H9 (cell line): ENCODE data around the gene SEMA4D. TPM values are rescaled to one million over a fixed set of nuclear protein-coding genes. Genes with fewer than 3 reads are reported as not detected.
A peak's percentile ranks its signal among the peaks of the same experiment; 100 is the strongest.

Experiments
- DNase-seq: peaks from one replicate; pipeline ENCODE4 v3.0.0-alpha.2; 2017
- H2AFZ ChIP-seq: one replicate; pipeline ENCODE4 v1.6.1; 2013; ENCODE audit warnings: mild to moderate bottlenecking, low read length, control low read depth, moderate library complexity
- H2AK5ac ChIP-seq: 2 replicates; pipeline ENCODE4 v1.6.1; 2013; ENCODE audit warnings: low read length, control low read depth, mixed read lengths; ENCODE audit not compliant: insufficient read length
- H2BK120ac ChIP-seq: one replicate; pipeline ENCODE4 v1.6.1; 2013; ENCODE audit warnings: low read depth, mild to moderate bottlenecking, low read length, control low read depth, inconsistent platforms; ENCODE audit not compliant: poor library complexity, severe bottlenecking
- H2BK12ac ChIP-seq: 2 replicates; pipeline ENCODE4 v1.6.1; 2013; ENCODE audit warnings: low read length, control low read depth, mixed read lengths, low read depth; ENCODE audit not compliant: insufficient read length
- H2BK15ac ChIP-seq: 2 replicates; pipeline ENCODE4 v1.6.1; 2013; ENCODE audit warnings: low read depth, low read length, control low read depth
- H2BK20ac ChIP-seq: one replicate; pipeline ENCODE4 v1.6.1; 2013; ENCODE audit warnings: low read depth, mild to moderate bottlenecking, low read length, control low read depth, inconsistent platforms; ENCODE audit not compliant: poor library complexity, severe bottlenecking
- H2BK5ac ChIP-seq: 2 replicates; pipeline ENCODE4 v1.6.1; 2013; ENCODE audit warnings: low read length, control low read depth, mixed read lengths; ENCODE audit not compliant: insufficient read length
- H3K14ac ChIP-seq: 2 replicates; pipeline ENCODE4 v1.6.1; 2013; ENCODE audit warnings: low read length, control low read depth; ENCODE audit not compliant: insufficient read depth
- H3K18ac ChIP-seq: 2 replicates; pipeline ENCODE4 v1.6.1; 2013; ENCODE audit warnings: low read depth, mild to moderate bottlenecking, mixed read lengths, low read length, control low read depth; ENCODE audit not compliant: insufficient read length
- H3K23ac ChIP-seq: 2 replicates; pipeline ENCODE4 v1.6.1; 2013; ENCODE audit warnings: low read length, control low read depth, mixed read lengths, low read depth; ENCODE audit not compliant: insufficient read length
- H3K23me2 ChIP-seq: 2 replicates; pipeline ENCODE4 v1.6.1; 2013; ENCODE audit warnings: low read depth, mild to moderate bottlenecking, mixed read lengths, low read length, control low read depth; ENCODE audit not compliant: insufficient read length, poor library complexity, severe bottlenecking
- H3K27ac ChIP-seq: 2 replicates; pipeline ENCODE4 v1.5.1; 2013; ENCODE audit warnings: low read length, control low read depth, mixed read lengths, low read depth; ENCODE audit not compliant: insufficient read length
- H3K27me3 ChIP-seq: 2 replicates; pipeline ENCODE4 v1.6.1; 2013; ENCODE audit warnings: low read length, control low read depth, inconsistent platforms; ENCODE audit not compliant: insufficient read depth
- H3K4ac ChIP-seq: 2 replicates; pipeline ENCODE4 v1.6.1; 2013; ENCODE audit warnings: low read depth, mild to moderate bottlenecking, control low read depth, inconsistent platforms, low read length, moderate library complexity
- H3K4me1 ChIP-seq: 2 replicates; pipeline ENCODE4 v1.6.1; 2013; ENCODE audit warnings: low read length, control low read depth, inconsistent platforms; ENCODE audit not compliant: insufficient read depth
- H3K4me2 ChIP-seq: 2 replicates; pipeline ENCODE4 v1.6.1; 2013; ENCODE audit warnings: low read length, control low read depth, mixed read lengths; ENCODE audit not compliant: insufficient read length, insufficient read depth
- H3K56ac ChIP-seq: 2 replicates; pipeline ENCODE4 v1.6.1; 2013; ENCODE audit warnings: low read depth, mild to moderate bottlenecking, mixed read lengths, low read length, control low read depth; ENCODE audit not compliant: insufficient read length
- H3K79me1 ChIP-seq: 2 replicates; pipeline ENCODE4 v1.6.1; 2013; ENCODE audit warnings: low read depth, mild to moderate bottlenecking, moderate library complexity, low read length, control low read depth, inconsistent platforms; ENCODE audit not compliant: insufficient read depth, poor library complexity, severe bottlenecking
- H3K79me2 ChIP-seq: 2 replicates; pipeline ENCODE4 v1.6.1; 2013; ENCODE audit warnings: low read length, control low read depth, inconsistent platforms; ENCODE audit not compliant: insufficient read depth
- H3K9ac ChIP-seq: 2 replicates; pipeline ENCODE4 v1.6.1; 2013; ENCODE audit warnings: low read length, control low read depth, mixed read lengths; ENCODE audit not compliant: insufficient read length; ENCODE audit errors: extremely low read depth
- H3K9me3 ChIP-seq: one replicate; pipeline ENCODE4 v1.6.1; 2013; ENCODE audit warnings: low read depth, low read length, inconsistent platforms; ENCODE audit not compliant: control insufficient read depth
- H3T11ph ChIP-seq: one replicate; pipeline ENCODE4 v1.6.1; 2013; ENCODE audit warnings: mild to moderate bottlenecking, low read length, control low read depth, inconsistent platforms
- H4K20me1 ChIP-seq: one replicate; pipeline ENCODE4 v1.6.1; 2013; ENCODE audit not compliant: control insufficient read depth, insufficient read length, insufficient read depth
- H4K5ac ChIP-seq: 2 replicates; pipeline ENCODE4 v1.6.1; 2013; ENCODE audit warnings: low read depth, mild to moderate bottlenecking, mixed read lengths, low read length, control low read depth; ENCODE audit not compliant: insufficient read length
- H4K8ac ChIP-seq: replicated peaks from 2 replicates; pipeline ENCODE4 v1.6.1; 2013; ENCODE audit warnings: low read length, control low read depth, mixed read lengths, low read depth; ENCODE audit not compliant: insufficient read length
- H4K91ac ChIP-seq: 2 replicates; pipeline ENCODE4 v1.6.1; 2013; ENCODE audit warnings: low read depth, mild to moderate bottlenecking, moderate library complexity, mixed read lengths, low read length, control low read depth; ENCODE audit not compliant: insufficient read length
- H3K27ac Mint-ChIP-seq, 3 experiments: 2 replicates in 2 of 3; 3 replicates in 1 of 3; pipeline ENCODE4 v1.8.0; 2020 to 2021; ENCODE audit warnings: mixed read lengths in 3 of 3, mild to moderate bottlenecking in 1 of 3, moderate library complexity in 1 of 3
- H3K27me3 Mint-ChIP-seq: 2 replicates; pipeline ENCODE4 v1.8.0; 2021; ENCODE audit warnings: low read depth, mild to moderate bottlenecking, moderate library complexity, mixed read lengths
- H3K36me3 Mint-ChIP-seq, 3 experiments: 2 replicates in 2 of 3; 3 replicates in 1 of 3; pipeline ENCODE4 v1.8.0; 2020 to 2021; ENCODE audit warnings: low read depth in 3 of 3, mixed read lengths in 3 of 3; ENCODE audit not compliant: insufficient read depth in 1 of 3
- H3K4me1 Mint-ChIP-seq, 2 experiments: 2 replicates each; pipeline ENCODE4 v1.8.0; 2020; ENCODE audit warnings: mixed read lengths in 2 of 2
- H3K4me3 Mint-ChIP-seq, 2 experiments: 2 replicates in 1 of 2; 3 replicates in 1 of 2; pipeline ENCODE4 v1.8.0; 2020 to 2021; ENCODE audit warnings: mild to moderate bottlenecking in 2 of 2, mixed read lengths in 2 of 2, moderate library complexity in 1 of 2
- H3K9me3 Mint-ChIP-seq, 2 experiments: 2 replicates in 1 of 2; 3 replicates in 1 of 2; pipeline ENCODE4 v1.8.0; 2020; ENCODE audit warnings: mild to moderate bottlenecking in 2 of 2, mixed read lengths in 2 of 2, moderate library complexity in 1 of 2
- WGBS: extraction: QIAGEN DNeasy Blood & Tissue Kit; methylation state at CpG from one replicate; pipeline ENCODE4 v1.1.7; 2013; ENCODE audit warnings: missing lambda C conversion rate, low lambda C conversion rate, mixed read lengths; ENCODE audit not compliant: insufficient read length; ENCODE audit errors: extremely low coverage; 5-methylcytosine and 5-hydroxymethylcytosine counted together
- total RNA-seq: library from RNA; stranded (reverse); gene quantifications from 2 replicates; pipeline ENCODE4 v1.2.1, GENCODE V29; 2021
- TF ChIP-seq, protein P1 (sequence below): fragments of 200-600 bp; sonication (generic); conservative IDR thresholded peaks from 3 replicates; pipeline ENCODE4 v1.8.0; 2021; ENCODE audit warnings: antibody characterized with exemption, mild to moderate bottlenecking

The SEMA4D gene
- total RNA-seq, 1 experiment from 2014 or later, result 47.2 TPM

DNA sequence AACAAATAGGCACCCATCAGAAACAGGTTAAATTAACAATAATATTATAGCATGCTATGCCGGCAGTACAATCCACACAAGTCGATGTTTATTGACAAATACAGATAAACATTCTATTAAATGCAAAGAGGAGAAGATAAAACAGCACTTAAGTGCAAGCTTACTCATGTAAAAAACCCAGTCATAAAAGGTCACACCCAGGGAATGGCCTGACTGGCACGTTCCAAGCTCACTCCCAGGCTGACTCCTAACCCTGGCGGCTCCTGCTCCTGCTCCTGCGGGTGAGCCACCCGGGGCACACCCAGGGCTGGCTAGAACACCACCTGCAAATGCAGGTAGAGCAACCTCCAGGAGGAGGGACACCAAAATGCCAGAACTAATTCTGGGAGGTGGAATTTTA lies 66.9 kb downstream of the SEMA4D start:
- Histone ChIP-seq H4K20me1 (no peaks in the 10 kb centered on the region), H3K4me2 (no peak overlapping the region), H3K4me1 (peaks cover 21% of the 10 kb centered on the region; the same call in 1 of the 2 replicates), H3K18ac (no peak overlapping the region), H3K56ac (no peak overlapping the region), H2BK20ac (no peak overlapping the region), H3K9me3 (no peaks in the 10 kb centered on the region), H4K8ac (no peak overlapping the region), H2AK5ac (no peak overlapping the region), H3K27me3 (no peaks in the 10 kb centered on the region), H4K5ac (no peak overlapping the region), H2BK5ac (no peak overlapping the region), H2BK12ac (no peak overlapping the region), H3T11ph (no peak overlapping the region), H3K27ac (no peak overlapping the region), H3K79me2 (peaks cover 6% of the 10 kb centered on the region; the same call in 1 of the 2 replicates), H2BK15ac (no peak overlapping the region), H3K9ac (no peak overlapping the region), H3K23ac (no peak overlapping the region), H3K79me1 (peaks cover 3% of the 10 kb centered on the region), H3K4ac (no peak overlapping the region), H3K23me2 (peaks cover 4% of the 10 kb centered on the region), H4K91ac (no peak overlapping the region), H2BK120ac (no peak overlapping the region), H3K14ac (no peak overlapping the region), H2AFZ (no peak overlapping the region)
- Mint-ChIP-seq H3K27ac (peak overlapping the region in 1 of 3 experiments; percentile 67; a peak in 2 of 7 replicates), H3K4me3 (no peak overlapping the region), H3K9me3 (no peaks in the 10 kb centered on the region), H3K36me3 (peaks cover 0 to 7% (median 0%) of the 10 kb centered on the region in 3 experiments; a peak in 1 of 7 replicates), H3K27me3 (no peaks in the 10 kb centered on the region), H3K4me1 (peaks cover 62 to 67% of the 10 kb centered on the region in 2 experiments)
- TF ChIP-seq, protein P1, sequence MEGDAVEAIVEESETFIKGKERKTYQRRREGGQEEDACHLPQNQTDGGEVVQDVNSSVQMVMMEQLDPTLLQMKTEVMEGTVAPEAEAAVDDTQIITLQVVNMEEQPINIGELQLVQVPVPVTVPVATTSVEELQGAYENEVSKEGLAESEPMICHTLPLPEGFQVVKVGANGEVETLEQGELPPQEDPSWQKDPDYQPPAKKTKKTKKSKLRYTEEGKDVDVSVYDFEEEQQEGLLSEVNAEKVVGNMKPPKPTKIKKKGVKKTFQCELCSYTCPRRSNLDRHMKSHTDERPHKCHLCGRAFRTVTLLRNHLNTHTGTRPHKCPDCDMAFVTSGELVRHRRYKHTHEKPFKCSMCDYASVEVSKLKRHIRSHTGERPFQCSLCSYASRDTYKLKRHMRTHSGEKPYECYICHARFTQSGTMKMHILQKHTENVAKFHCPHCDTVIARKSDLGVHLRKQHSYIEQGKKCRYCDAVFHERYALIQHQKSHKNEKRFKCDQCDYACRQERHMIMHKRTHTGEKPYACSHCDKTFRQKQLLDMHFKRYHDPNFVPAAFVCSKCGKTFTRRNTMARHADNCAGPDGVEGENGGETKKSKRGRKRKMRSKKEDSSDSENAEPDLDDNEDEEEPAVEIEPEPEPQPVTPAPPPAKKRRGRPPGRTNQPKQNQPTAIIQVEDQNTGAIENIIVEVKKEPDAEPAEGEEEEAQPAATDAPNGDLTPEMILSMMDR, result no peak
- DNase-seq, result no peak
- WGBS, result no CpG with 5 or more reads among the region's 6 CpGs
